GM19099 (cell line): ENCODE data around the gene CBR3.

Source experiments
- POLR2A ChIP-seq: IDR thresholded peaks from 3 replicates; pipeline ENCODE4 v1.6.1; 2011; ENCODE audit warnings: low read depth; ENCODE audit not compliant: insufficient read length; ENCODE audit errors: extremely low read depth

Gene CBR3

GRCh38 chr21:36134803-36135390 is at the start of gene CBR3:
Gene CBR3, plus strand, starts transcription at chr21:36135079. Its CDS starts 114 bp downstream, at chr21:36135193.
- TF ChIP-seq POLR2A = no peak

- TF ChIP-seq POLR2A = no peak
Observed at GRCh38 chr21:36087362-36088138, 47.3 kb upstream of the CBR3 start.

- no peak for TF ChIP-seq POLR2A
Observed at GRCh38 chr21:36089946-36090345, 44.9 kb upstream of the CBR3 start.

DNA sequence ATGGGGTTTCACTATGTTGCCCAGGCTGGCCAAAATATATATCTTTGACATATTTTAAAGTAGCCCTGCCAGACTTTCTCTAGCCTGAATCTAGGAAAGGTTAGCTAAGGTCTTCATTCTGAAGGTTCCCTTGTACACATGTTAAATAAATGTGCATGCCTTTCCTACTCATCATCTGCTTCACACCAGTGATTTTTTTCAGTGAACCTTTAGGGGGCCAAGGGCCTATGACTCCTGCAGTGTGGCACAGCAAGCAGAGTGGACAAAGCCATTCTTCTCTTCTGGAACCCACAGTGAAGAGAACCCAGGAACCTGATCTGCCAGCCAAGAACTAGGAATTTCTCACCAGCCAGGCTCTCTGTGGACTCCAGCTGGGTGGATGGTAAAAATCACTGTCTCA is 42.2 kb upstream of the CBR3 start:
- TF ChIP-seq POLR2A = no peak

- no peak for TF ChIP-seq POLR2A
Observed at GRCh38 chr21:36093512-36093911, 41.4 kb upstream of the CBR3 start.

DNA sequence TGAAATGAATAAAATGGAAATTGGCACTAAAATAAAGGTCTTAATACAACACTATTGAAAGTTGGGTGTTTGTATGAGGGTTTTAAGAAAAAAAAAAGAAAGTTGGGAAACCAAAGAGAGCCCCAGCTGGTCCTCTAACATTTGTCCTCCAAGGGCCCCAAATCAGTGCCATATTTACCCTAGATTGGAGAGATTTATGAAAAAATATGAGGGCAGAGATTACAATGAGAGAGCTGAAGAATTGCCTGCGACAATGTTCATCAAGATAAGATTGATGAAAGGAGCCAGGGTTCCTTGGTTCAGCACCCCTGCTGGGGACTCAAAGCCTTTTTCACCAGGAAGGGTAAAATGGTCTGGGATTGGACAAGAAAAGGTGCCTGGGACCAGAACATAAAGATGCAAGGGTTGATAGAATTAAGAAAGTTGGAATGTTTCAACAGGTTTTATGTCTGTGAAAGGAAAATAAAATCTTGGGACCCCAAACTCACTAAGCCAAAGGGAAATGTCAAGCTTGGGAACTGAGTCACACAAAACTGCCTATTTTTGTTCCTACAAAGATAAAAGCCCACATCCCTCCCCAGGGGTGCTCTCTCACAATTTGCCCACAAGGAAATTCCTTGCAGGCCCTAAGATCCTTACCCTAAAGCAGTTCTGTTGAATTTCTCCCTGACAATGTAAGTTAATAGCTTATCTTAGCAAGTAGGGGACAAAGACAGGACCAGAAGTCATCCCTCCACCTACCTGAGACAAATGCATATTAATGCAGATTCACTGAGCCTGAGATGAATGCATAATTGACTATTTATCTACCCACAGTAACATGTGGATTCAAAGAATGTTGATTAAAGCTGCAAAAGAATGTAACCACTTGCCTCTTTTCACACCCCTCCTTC is 38.2 kb upstream of the CBR3 start:
- no peak for TF ChIP-seq POLR2A

- TF ChIP-seq POLR2A = no peak
Observed at GRCh38 chr21:36097427-36098181, 37.3 kb upstream of the CBR3 start.

DNA sequence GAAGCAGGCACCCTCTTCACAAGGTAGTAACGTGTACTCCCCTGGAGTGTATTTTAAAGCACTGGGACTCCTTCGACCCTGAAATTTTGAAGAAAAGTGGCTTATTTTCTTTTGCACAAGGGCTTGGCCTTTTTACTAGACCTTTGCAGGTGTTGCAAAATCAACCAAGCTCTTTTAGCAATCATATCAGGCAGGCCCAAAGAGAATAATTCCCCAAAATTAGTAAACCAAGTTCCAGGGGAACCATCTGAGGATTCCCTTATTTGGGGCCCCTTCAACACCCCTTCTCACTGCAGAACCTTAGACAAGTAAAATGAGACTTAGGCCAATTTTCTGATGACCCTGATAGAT is 36.7 kb upstream of the CBR3 start:
- no peak for TF ChIP-seq POLR2A

- TF ChIP-seq POLR2A = no peak
Observed at GRCh38 chr21:36099000-36099399, 35.9 kb upstream of the CBR3 start.

GRCh38 chr21:36100971-36101641 is 33.8 kb upstream of the CBR3 start:
- no peak for TF ChIP-seq POLR2A

GRCh38 chr21:36103434-36103833 is 31.4 kb upstream of the CBR3 start:
- TF ChIP-seq POLR2A = no peak

DNA sequence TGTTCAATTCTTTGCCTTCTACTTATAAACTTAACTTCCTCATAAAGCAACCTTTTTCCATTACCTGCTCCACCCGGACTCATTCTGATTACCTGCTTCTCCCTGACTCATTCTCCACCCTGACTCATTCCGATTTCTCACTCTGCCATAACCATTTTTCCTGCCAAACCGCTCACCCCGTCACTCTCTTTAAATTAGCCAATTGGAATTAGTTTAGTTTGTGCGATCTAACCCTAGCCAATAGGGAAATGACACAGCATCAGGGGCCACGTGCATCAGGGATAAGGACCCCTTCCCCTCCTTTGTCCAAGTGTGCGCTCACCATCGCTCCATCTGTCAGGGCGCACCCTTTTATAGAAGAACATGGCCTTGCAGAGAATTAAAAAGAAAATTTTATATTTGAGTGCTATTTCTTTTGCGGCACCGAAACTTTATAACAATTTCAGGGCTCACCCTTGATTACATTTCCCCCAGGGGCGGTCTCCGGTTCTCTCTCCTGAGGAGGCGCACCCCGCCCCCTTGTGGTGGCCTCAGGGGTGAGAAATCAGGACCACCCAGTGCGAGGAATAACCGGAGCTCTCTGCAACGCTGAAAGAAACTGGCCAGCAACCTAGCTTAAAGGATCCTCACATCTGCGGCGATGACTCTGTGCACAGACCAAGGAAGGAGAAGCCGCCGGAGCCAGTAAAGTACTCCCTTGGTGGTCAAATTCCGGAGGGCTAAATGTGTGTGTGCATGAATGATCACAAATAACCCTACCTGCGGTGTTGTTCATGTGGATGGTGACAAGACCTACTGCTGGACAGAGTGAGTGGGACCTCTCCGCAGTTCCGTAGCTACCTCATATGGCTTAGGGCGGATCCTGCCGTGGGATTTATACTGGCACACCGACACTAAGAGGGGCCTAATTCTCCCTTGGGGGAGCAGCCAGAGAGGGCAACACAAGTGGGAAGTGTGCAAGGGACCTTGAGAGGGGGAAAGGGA is 30.3 kb upstream of the CBR3 start:
- TF ChIP-seq POLR2A = no peak

DNA sequence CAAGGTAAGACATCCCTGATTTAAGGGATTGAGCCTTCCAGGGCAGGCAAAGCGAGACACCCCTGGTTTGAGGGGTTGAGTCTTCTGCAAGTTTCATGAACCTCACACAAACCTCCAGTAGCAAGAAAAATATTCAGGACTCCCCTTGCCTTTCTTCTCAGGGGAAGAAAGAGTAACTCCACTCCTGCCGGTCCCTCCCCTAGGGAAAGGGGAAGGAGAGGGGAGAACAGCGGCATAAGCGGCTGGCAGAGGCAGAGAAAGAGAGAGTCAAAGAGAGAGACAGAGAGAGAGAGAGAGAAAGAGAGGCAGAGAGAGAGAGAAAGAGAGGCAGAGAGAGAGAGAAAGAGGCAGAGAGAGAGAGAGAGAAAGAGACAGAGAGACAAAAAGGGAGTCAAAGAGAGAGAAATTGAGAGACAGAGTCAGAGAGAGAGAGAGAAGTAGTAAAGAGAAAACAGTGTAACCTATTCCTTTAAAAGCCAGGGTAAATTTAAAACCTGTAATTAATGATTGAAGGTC is 29.5 kb upstream of the CBR3 start:
- TF ChIP-seq POLR2A = no peak
